Testis (tissue), 2 donors: ENCODE measurements around the gene KCNMB4.

Source experiments
- CTCF ChIP-seq, 3 experiments: fragments of 450-650 bp in 2 of 3; fragments of 200-600 bp in 1 of 3; sonication (generic) in 1 of 3; IDR thresholded peaks; one replicate each; pipeline ENCODE4 v1.5.1; 2016 to 2019; ENCODE audit warnings: antibody characterized with exemption in 3 of 3, mild to moderate bottlenecking in 2 of 3, moderate library complexity in 1 of 3
- POLR2A ChIP-seq: fragments of 450-650 bp; IDR thresholded peaks from one replicate; pipeline ENCODE4 v1.6.1; 2017; ENCODE audit warnings: antibody characterized with exemption, mild to moderate bottlenecking, moderate library complexity

- TF ChIP-seq POLR2A (no peak), CTCF (IDR thresholded peaks at IDR 0.05) (no peak)
Observed at GRCh38 chr12:70329728-70330127, 36.4 kb upstream of the KCNMB4 start.
